ENCODE results near the gene LPAR1. TPM values are rescaled to one million over a fixed set of nuclear protein-coding genes. Genes with fewer than 3 reads are reported as not detected.

Gene LPAR1
- total and polyA plus RNA-seq, 2 of the 8 experiments (the other 6 are each of a cell fraction or from before 2014, with no cell fraction given): 3.4 to 5.1 TPM

DNA sequence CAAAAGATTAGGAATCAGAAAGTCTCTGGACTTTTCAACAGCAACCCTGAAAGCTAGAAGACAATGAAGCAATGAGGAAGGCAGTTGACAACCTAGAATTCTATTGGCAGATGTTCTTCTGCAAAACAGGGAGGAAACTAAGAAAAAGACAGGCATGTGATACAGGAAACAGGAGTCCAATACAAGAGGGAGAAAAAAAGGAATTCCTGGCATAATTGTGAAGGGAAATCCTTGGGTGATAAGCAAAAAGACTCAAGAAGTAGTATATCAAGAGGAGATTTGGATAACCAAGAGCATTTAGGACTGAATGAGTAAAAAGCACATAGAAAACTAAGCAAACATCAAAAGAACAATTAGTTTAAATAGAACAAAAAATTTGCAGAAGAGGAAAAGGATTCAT is 58.6 kb downstream of the LPAR1 start:
- Histone ChIP-seq H3K4me3 (ENCODE audit: extremely low read depth in 1 of 4, insufficient read depth in 2 of 4, low read depth in 3 of 4, low read length in 4 of 4) (no peak overlapping the region), H4K5ac (ENCODE audit: insufficient read length, low read depth, low read length) (no peak overlapping the region), H3K4ac (replicated peaks; ENCODE audit: insufficient read length, low read depth, low read length) (no peak overlapping the region), H4K8ac (ENCODE audit: extremely low read depth, insufficient read depth, low read length) (no peak overlapping the region), H2BK12ac (ENCODE audit: low read depth, low read length) (no peak overlapping the region), H4K20me1 (replicated peaks in 1 of 2; ENCODE audit: control insufficient read depth in 1 of 2, insufficient read depth in 2 of 2, low read length in 2 of 2) (no peaks in the 10 kb centered on the region), H3K79me1 (ENCODE audit: low read depth, low read length) (no peaks in the 10 kb centered on the region; the same call in 1 of the 2 replicates), H3K4me2 (ENCODE audit: insufficient read depth in 1 of 2, low read depth in 2 of 2, low read length in 2 of 2) (no peak overlapping the region), H3K14ac (ENCODE audit: insufficient read length) (no peak overlapping the region), H3K23ac (ENCODE audit: insufficient read length) (no peak overlapping the region), H2BK20ac (ENCODE audit: low read length) (no peak overlapping the region), H3K9ac (replicated peaks in 1 of 4; ENCODE audit: extremely low read depth in 1 of 4, low read depth in 3 of 4, low read length in 3 of 4) (no peak overlapping the region), H4K91ac (replicated peaks; ENCODE audit: insufficient read length, low read length) (no peak overlapping the region), H3K36me3 (ENCODE audit: control insufficient read depth in 2 of 4, insufficient read depth in 4 of 4, low read length in 3 of 4) (no peaks in the 10 kb centered on the region), H3K9me3 (ENCODE audit: insufficient read depth in 2 of 2, low read depth in 1 of 2, low read length in 1 of 2) (no peaks in the 10 kb centered on the region), H3K27ac (ENCODE audit: low read depth, low read length) (no peak overlapping the region), H3K23me2 (ENCODE audit: low read depth, low read length) (no peaks in the 10 kb centered on the region), H3K18ac (ENCODE audit: extremely low read depth, low read length) (no peak overlapping the region), H3K27me3 (replicated peaks in 1 of 4; ENCODE audit: control insufficient read depth in 3 of 4, extremely low read depth in 1 of 4, insufficient read depth in 3 of 4, low read length in 3 of 4) (no peaks in the 10 kb centered on the region), H2BK5ac (ENCODE audit: low read depth, low read length) (no peak overlapping the region), H2BK120ac (replicated peaks; ENCODE audit: low read depth, low read length) (no peak overlapping the region), H3K56ac (replicated peaks; ENCODE audit: insufficient read length, low read depth, low read length) (no peak overlapping the region), H2BK15ac (ENCODE audit: low read length) (no peak overlapping the region), H3K4me1 (replicated peaks in 1 of 4; ENCODE audit: control insufficient read depth in 3 of 4, insufficient read depth in 4 of 4, low read length in 3 of 4) (peaks cover 0 to 2% (median 0%) of the 10 kb centered on the region in 4 experiments; a peak in 1 of 7 replicates), H3K79me2 (ENCODE audit: control insufficient read depth in 1 of 2, insufficient read depth in 2 of 2, low read length in 2 of 2) (no peaks in the 10 kb centered on the region), H2AK5ac (ENCODE audit: low read depth, low read length) (no peak overlapping the region), H2AFZ (ENCODE audit: low read length) (no peak overlapping the region)
- DNase-seq (ENCODE audit: low read depth in 1 of 2, low spot score in 2 of 2) (no peak), FAIRE-seq (no peak)
- TF ChIP-seq TAF7 (optimal IDR thresholded peaks at IDR 0.05; ENCODE audit: borderline replicate concordance, low read depth, low read length): no peak
- no peak for TF ChIP-seq SAP30 (IDR thresholded peaks at IDR 0.05; ENCODE audit: insufficient read depth, insufficient replicate concordance, low read length)
- TF ChIP-seq CEBPB (IDR thresholded peaks at IDR 0.05; ENCODE audit: low read depth, low read length): no peak
- no peak for TF ChIP-seq POU5F1 (IDR thresholded peaks at IDR 0.05; ENCODE audit: low read depth, low read length)
- no peak for TF ChIP-seq BCL11A (IDR thresholded peaks at IDR 0.05; ENCODE audit: low read depth in 2 of 2, low read length in 2 of 2)
- TF ChIP-seq CHD1 (IDR thresholded peaks at IDR 0.05; ENCODE audit: low read depth, low read length): no peak
- no peak for TF ChIP-seq PHF8 (conservative IDR thresholded peaks at IDR 0.05; ENCODE audit: low read depth, low read length)
- TF ChIP-seq JUN (IDR thresholded peaks at IDR 0.05; ENCODE audit: low read depth, low read length): no peak
- no peak for TF ChIP-seq POLR2AphosphoS5 (IDR thresholded peaks at IDR 0.05; ENCODE audit: low read depth, low read length)
- no peak for TF ChIP-seq TBP (IDR thresholded peaks at IDR 0.05; ENCODE audit: low read depth, low read length)
- TF ChIP-seq SP4 (IDR thresholded peaks at IDR 0.05; ENCODE audit: low read length): no peak
- TF ChIP-seq CHD2 (IDR thresholded peaks at IDR 0.05; ENCODE audit: low read length): no peak
- TF ChIP-seq CREB1 (IDR thresholded peaks at IDR 0.05): no peak
- TF ChIP-seq KDM5A (IDR thresholded peaks at IDR 0.05; ENCODE audit: low read length): no peak
- CTCF ChIA-PET (ENCODE audit: partially characterized antibody): no interaction called here
- POLR2A ChIA-PET (ENCODE audit: partially characterized antibody): no interaction called here
